IMR-90 (cell line): ENCODE results near the gene SUGCT. TPM values are rescaled to one million over a fixed set of nuclear protein-coding genes. Genes with fewer than 3 reads are reported as not detected.

Experiments
- ATAC-seq: fragments of 200-7000 bp; cut with Tn5 transposase; 2 replicates; pipeline ENCODE4 v1.9.1; 2020; ENCODE audit warnings: low read depth, mild to moderate bottlenecking, moderate library complexity
- BruUV-seq: library from RNA; stranded (reverse); fragments of 400-500 nt; replicated peaks from 2 replicates; lab custom pipeline; 2021; lab: Mats Ljungman, UMichigan
- CTCF ChIA-PET: fragments of 300-600 bp; formaldehyde crosslinking; extraction: SDS; loops from one replicate; lab custom pipeline; 2021; ENCODE audit warnings: antibody characterized with exemption; lab: Yijun Ruan, JAX
- POLR2A ChIA-PET: fragments of 300-600 bp; sonication (Branson Sonifier 250); formaldehyde crosslinking; loops from one replicate; lab custom pipeline; 2022; ENCODE audit warnings: antibody characterized with exemption; ENCODE audit not compliant: unreplicated experiment; lab: Charles Lee
- DNase-seq: peaks from one replicate; pipeline ENCODE4 v3.0.0; 2013
- H2AFZ ChIP-seq: replicated peaks from 2 replicates; pipeline ENCODE3; 2013; ENCODE audit warnings: low read length, mild to moderate bottlenecking; ENCODE audit not compliant: poor library complexity
- H2AK5ac ChIP-seq: 2 replicates; pipeline ENCODE4 v1.6.1; 2013; ENCODE audit warnings: low read depth, low read length, inconsistent platforms
- H2AK9ac ChIP-seq: replicated peaks from 2 replicates; pipeline ENCODE3; 2013; ENCODE audit warnings: mild to moderate bottlenecking, low read depth, low read length, moderate library complexity; ENCODE audit not compliant: poor library complexity
- H2BK120ac ChIP-seq: 2 replicates; pipeline ENCODE4 v1.6.1; 2013; ENCODE audit warnings: low read depth, low read length, inconsistent platforms
- H2BK15ac ChIP-seq: 3 replicates; pipeline ENCODE4 v1.6.1; 2013; ENCODE audit warnings: low read depth, low read length, inconsistent platforms
- H2BK20ac ChIP-seq: 2 replicates; pipeline ENCODE4 v1.6.1; 2013; ENCODE audit warnings: low read depth, mild to moderate bottlenecking, inconsistent platforms, low read length, moderate library complexity
- H2BK5ac ChIP-seq: 2 replicates; pipeline ENCODE4 v1.6.1; 2013; ENCODE audit warnings: mild to moderate bottlenecking, low read depth, low read length, inconsistent platforms; ENCODE audit not compliant: poor library complexity, severe bottlenecking
- H3K14ac ChIP-seq: replicated peaks from 2 replicates; pipeline ENCODE4 v1.6.1; 2013; ENCODE audit warnings: low read depth, low read length, inconsistent platforms
- H3K18ac ChIP-seq: 2 replicates; pipeline ENCODE4 v1.6.1; 2013; ENCODE audit warnings: low read depth, low read length, control low read depth
- H3K23ac ChIP-seq: 2 replicates; pipeline ENCODE4 v1.6.1; 2013; ENCODE audit warnings: low read depth, low read length, inconsistent platforms
- H3K27ac ChIP-seq: 2 replicates; pipeline ENCODE4 v1.5.1; 2013; ENCODE audit warnings: mild to moderate bottlenecking, control low read depth, low read length; ENCODE audit not compliant: insufficient read depth
- H3K27me3 ChIP-seq: 2 replicates; pipeline ENCODE4 v1.6.1; 2013; ENCODE audit warnings: low read length; ENCODE audit not compliant: control insufficient read depth, insufficient read depth
- H3K36me3 ChIP-seq: 2 replicates; pipeline ENCODE4 v1.6.1; 2013; ENCODE audit warnings: low read length, mixed read lengths; ENCODE audit not compliant: control insufficient read depth, insufficient read depth
- H3K4ac ChIP-seq: 2 replicates; pipeline ENCODE4 v1.6.1; 2013; ENCODE audit warnings: low read depth, low read length, inconsistent platforms
- H3K4me1 ChIP-seq: 2 replicates; pipeline ENCODE4 v1.6.1; 2013; ENCODE audit warnings: low read length, mixed read lengths; ENCODE audit not compliant: control insufficient read depth, insufficient read depth
- H3K4me2 ChIP-seq: 2 replicates; pipeline ENCODE4 v1.6.1; 2013; ENCODE audit warnings: low read depth, mild to moderate bottlenecking, control low read depth, low read length, moderate library complexity
- H3K4me3 ChIP-seq: 2 replicates; pipeline ENCODE4 v1.5.1; 2013; ENCODE audit warnings: low read depth, mild to moderate bottlenecking, control low read depth, low read length, moderate library complexity; ENCODE audit not compliant: insufficient read depth
- H3K56ac ChIP-seq: 2 replicates; pipeline ENCODE4 v1.6.1; 2013; ENCODE audit warnings: low read length, inconsistent platforms; ENCODE audit not compliant: insufficient read depth; ENCODE audit errors: extremely low read depth
- H3K79me1 ChIP-seq, 2 experiments: 2 replicates each; pipeline ENCODE4 v1.6.1; 2013; ENCODE audit warnings: low read length in 2 of 2, inconsistent platforms in 1 of 2, low read depth in 1 of 2
- H3K9ac ChIP-seq: 2 replicates; pipeline ENCODE4 v1.6.1; 2013; ENCODE audit warnings: low read depth, low read length, control low read depth
- H3K9me1 ChIP-seq: 2 replicates; pipeline ENCODE4 v1.6.1; 2013; ENCODE audit warnings: low read length, inconsistent platforms; ENCODE audit not compliant: insufficient read depth
- H3K9me3 ChIP-seq: 2 replicates; pipeline ENCODE4 v1.6.1; 2013; ENCODE audit warnings: low read length; ENCODE audit not compliant: control insufficient read depth, insufficient read depth
- H4K20me1 ChIP-seq: 2 replicates; pipeline ENCODE4 v1.6.1; 2013; ENCODE audit warnings: low read length, inconsistent platforms; ENCODE audit not compliant: insufficient read depth
- H4K5ac ChIP-seq: 2 replicates; pipeline ENCODE4 v1.6.1; 2013; ENCODE audit warnings: mild to moderate bottlenecking, low read depth, low read length, control low read depth
- H4K8ac ChIP-seq, 2 experiments: 2 replicates each; pipeline ENCODE4 v1.6.1; 2013; ENCODE audit warnings: low read depth in 2 of 2, low read length in 2 of 2, control low read depth in 1 of 2, inconsistent platforms in 1 of 2
- H4K91ac ChIP-seq: 2 replicates; pipeline ENCODE4 v1.6.1; 2013; ENCODE audit warnings: low read depth, low read length, inconsistent platforms; ENCODE audit not compliant: insufficient read depth
- BHLHE40 ChIP-seq: fragments of 150-350 bp; IDR thresholded peaks from 2 replicates; pipeline ENCODE4 v1.6.1; 2016; ENCODE audit warnings: mild to moderate bottlenecking, low read depth, low read length
- CEBPB ChIP-seq: IDR thresholded peaks from 2 replicates; pipeline ENCODE4 v1.6.1; 2012; ENCODE audit warnings: low read depth, low read length, improper control_type of control experiment
- CHD1 ChIP-seq: IDR thresholded peaks from 2 replicates; pipeline ENCODE4 v1.6.1; 2012; ENCODE audit warnings: low read depth, low read length, improper control_type of control experiment
- ELK1 ChIP-seq: fragments of 150-350 bp; IDR thresholded peaks from 2 replicates; pipeline ENCODE4 v1.6.1; 2016; ENCODE audit warnings: low read depth, mild to moderate bottlenecking, low read length, moderate library complexity, borderline replicate concordance
- FOS ChIP-seq: fragments of 150-350 bp; IDR thresholded peaks from 2 replicates; pipeline ENCODE4 v1.6.1; 2016; ENCODE audit warnings: low read depth, low read length
- MAFK ChIP-seq: IDR thresholded peaks from 2 replicates; pipeline ENCODE4 v1.6.1; 2012; ENCODE audit warnings: low read depth, low read length, improper control_type of control experiment
- MXI1 ChIP-seq: IDR thresholded peaks from 2 replicates; pipeline ENCODE4 v1.6.1; 2012; ENCODE audit warnings: low read depth, mild to moderate bottlenecking, low read length, moderate library complexity, borderline replicate concordance
- NFE2L2 ChIP-seq: fragments of 150-350 bp; IDR thresholded peaks from 2 replicates; pipeline ENCODE4 v1.6.1; 2016; ENCODE audit warnings: low read depth, mild to moderate bottlenecking, low read length
- POLR2A ChIP-seq: IDR thresholded peaks from 2 replicates; pipeline ENCODE4 v1.6.1; 2012; ENCODE audit warnings: mild to moderate bottlenecking, low read depth, low read length
- RCOR1 ChIP-seq: IDR thresholded peaks from 2 replicates; pipeline ENCODE4 v1.6.1; 2012; ENCODE audit warnings: mild to moderate bottlenecking, low read length, improper control_type of control experiment; ENCODE audit not compliant: insufficient replicate concordance
- SMC3 ChIP-seq: fragments of 150-350 bp; IDR thresholded peaks from 2 replicates; pipeline ENCODE4 v1.6.1; 2016; ENCODE audit warnings: low read depth, mild to moderate bottlenecking, antibody characterized with exemption, low read length, moderate library complexity
- WGBS, 2 experiments: methylation state at CpG; one replicate each; pipeline versions ENCODE4 v1.1.5 to v1.1.7; 2013; ENCODE audit warnings: missing lambda C conversion rate in 2 of 2; ENCODE audit not compliant: insufficient read length in 1 of 2; ENCODE audit errors: extremely low coverage in 2 of 2; 5-methylcytosine and 5-hydroxymethylcytosine counted together
- dilution Hi-C: fragments of 300-500 bp; cut with HindIII; formaldehyde crosslinking; loops from one replicate; pipeline ENCODE4 v1.14.3; 2018; ENCODE audit warnings: low sequenced_read_pairs; ENCODE audit not compliant: unreplicated experiment
- in situ Hi-C: fragments of 300-500 bp; cut with MboI; formaldehyde crosslinking; loops from 3 replicates; pipeline ENCODE4 v1.14.3; 2019; ENCODE audit warnings: low sequenced_read_pairs, inconsistent platforms, mixed read lengths
- intact Hi-C: fragments of 100-400 bp; cut with micrococcal nuclease; formaldehyde crosslinking; loops from 2 replicates; pipeline ENCODE4 v1.10.0; 2022
- polyA plus RNA-seq, 3 experiments: library from polyadenylated mRNA; depleted of rRNA; stranded (reverse); fragments of >200 nt; gene quantifications; 2 replicates each; pipeline ENCODE4 v1.2.3, GENCODE V29; 2012; ENCODE audit warnings: low replicate concordance in 1 of 3
- total RNA-seq: library from RNA; depleted of rRNA; stranded (reverse); fragments of >200 nt; gene quantifications from 2 replicates; pipeline ENCODE4 v1.2.3, GENCODE V29; 2012
- TF ChIP-seq, protein P1 (sequence below): conservative IDR thresholded peaks from 2 replicates; pipeline ENCODE4 v1.5.1; 2012; ENCODE audit warnings: mild to moderate bottlenecking, low read depth, low read length, improper control_type of control experiment

SUGCT gene
- total and polyA plus RNA-seq, 2 of the 4 experiments (the other 2 are of a cell fraction) = 5.9 to 8.3 TPM

GRCh38 chr7:40795607-40796006, 660.8 kb downstream of the SUGCT start:
- H2BK20ac ChIP-seq = no peak overlapping the region
- H2AFZ ChIP-seq = no peak overlapping the region
- no peaks in the 10 kb centered on the region for H3K27me3 ChIP-seq
- H3K36me3 ChIP-seq = no peaks in the 10 kb centered on the region
- no peak for ATAC-seq
- no peaks in the 10 kb centered on the region for H3K79me1 ChIP-seq
- no CpG with 5 or more reads among the region's 1 CpG for WGBS, 2 experiments
- no peak for DNase-seq
- no peak overlapping the region for H2AK5ac ChIP-seq
- no peak overlapping the region for H2BK15ac ChIP-seq
- ChIA-PET CTCF (no interaction called here), POLR2A (no interaction called here)
- H3K9me3 ChIP-seq = no peaks in the 10 kb centered on the region
- dilution Hi-C loops (no loop called here), in situ Hi-C loops (no loop called here), intact Hi-C loops (no loop called here)
- no peak overlapping the region for H3K56ac ChIP-seq
- H3K18ac ChIP-seq = no peak overlapping the region
- H3K4me2 ChIP-seq = no peak overlapping the region
- no peak overlapping the region for H3K4ac ChIP-seq
- no peak overlapping the region for H3K27ac ChIP-seq
- H3K4me3 ChIP-seq = no peak overlapping the region
- H3K9me1 ChIP-seq = no peaks in the 10 kb centered on the region; the same call in 1 of the 2 replicates
- no peak overlapping the region for H3K9ac ChIP-seq
- TF ChIP-seq NFE2L2 (no peak), MXI1 (no peak), MAFK (no peak), CHD1 (no peak), SMC3 (no peak), FOS (no peak), RCOR1 (no peak), CEBPB (no peak), ELK1 (no peak), BHLHE40 (no peak), POLR2A (no peak)
- TF ChIP-seq, protein P1, sequence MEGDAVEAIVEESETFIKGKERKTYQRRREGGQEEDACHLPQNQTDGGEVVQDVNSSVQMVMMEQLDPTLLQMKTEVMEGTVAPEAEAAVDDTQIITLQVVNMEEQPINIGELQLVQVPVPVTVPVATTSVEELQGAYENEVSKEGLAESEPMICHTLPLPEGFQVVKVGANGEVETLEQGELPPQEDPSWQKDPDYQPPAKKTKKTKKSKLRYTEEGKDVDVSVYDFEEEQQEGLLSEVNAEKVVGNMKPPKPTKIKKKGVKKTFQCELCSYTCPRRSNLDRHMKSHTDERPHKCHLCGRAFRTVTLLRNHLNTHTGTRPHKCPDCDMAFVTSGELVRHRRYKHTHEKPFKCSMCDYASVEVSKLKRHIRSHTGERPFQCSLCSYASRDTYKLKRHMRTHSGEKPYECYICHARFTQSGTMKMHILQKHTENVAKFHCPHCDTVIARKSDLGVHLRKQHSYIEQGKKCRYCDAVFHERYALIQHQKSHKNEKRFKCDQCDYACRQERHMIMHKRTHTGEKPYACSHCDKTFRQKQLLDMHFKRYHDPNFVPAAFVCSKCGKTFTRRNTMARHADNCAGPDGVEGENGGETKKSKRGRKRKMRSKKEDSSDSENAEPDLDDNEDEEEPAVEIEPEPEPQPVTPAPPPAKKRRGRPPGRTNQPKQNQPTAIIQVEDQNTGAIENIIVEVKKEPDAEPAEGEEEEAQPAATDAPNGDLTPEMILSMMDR = no peak
- no peak overlapping the region for H4K91ac ChIP-seq
- no peak overlapping the region for H2BK120ac ChIP-seq
- BruUV-seq = no TSS peak
- no peak overlapping the region for H4K5ac ChIP-seq
- no peak overlapping the region for H3K23ac ChIP-seq
- H3K4me1 ChIP-seq = peaks cover 3% of the 10 kb centered on the region
- no peak overlapping the region for H2AK9ac ChIP-seq
- H4K20me1 ChIP-seq = no peaks in the 10 kb centered on the region
- H4K8ac ChIP-seq = no peak overlapping the region
- H2BK5ac ChIP-seq = no peak overlapping the region
- H3K14ac ChIP-seq = no peak overlapping the region
